GM19043 (cell line): ENCODE results near the gene HOXA2.

Experiments used
- ATAC-seq: cut with Tn5 transposase; IDR thresholded peaks from one replicate; pipeline ENCODE4 v1.9.1; 2021; ENCODE audit warnings: low read depth; ENCODE audit not compliant: unreplicated experiment

The HOXA2 gene

GRCh38 chr7:27083646-27084045 lies 18.8 kb downstream of the HOXA2 start:
- ATAC-seq, result no peak

DNA sequence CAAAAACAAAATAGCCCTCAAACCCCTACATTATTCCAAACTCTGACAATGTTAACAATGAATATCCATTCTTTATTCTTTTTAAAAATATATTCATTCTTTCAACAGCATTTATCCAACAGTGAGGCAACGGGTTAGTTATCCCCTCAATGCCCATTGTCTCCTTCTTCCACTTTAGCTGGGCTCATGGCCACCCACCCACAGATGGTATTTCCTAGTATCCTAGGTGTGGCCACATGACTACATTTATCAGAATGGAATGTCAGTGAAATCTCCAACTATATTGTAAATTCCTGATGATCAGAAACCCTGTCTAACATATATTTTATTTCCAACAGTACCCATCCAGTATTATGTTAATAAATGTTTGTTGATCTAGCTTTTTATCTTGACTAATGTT lies 20.3 kb downstream of the HOXA2 start:
- no peak for ATAC-seq

DNA sequence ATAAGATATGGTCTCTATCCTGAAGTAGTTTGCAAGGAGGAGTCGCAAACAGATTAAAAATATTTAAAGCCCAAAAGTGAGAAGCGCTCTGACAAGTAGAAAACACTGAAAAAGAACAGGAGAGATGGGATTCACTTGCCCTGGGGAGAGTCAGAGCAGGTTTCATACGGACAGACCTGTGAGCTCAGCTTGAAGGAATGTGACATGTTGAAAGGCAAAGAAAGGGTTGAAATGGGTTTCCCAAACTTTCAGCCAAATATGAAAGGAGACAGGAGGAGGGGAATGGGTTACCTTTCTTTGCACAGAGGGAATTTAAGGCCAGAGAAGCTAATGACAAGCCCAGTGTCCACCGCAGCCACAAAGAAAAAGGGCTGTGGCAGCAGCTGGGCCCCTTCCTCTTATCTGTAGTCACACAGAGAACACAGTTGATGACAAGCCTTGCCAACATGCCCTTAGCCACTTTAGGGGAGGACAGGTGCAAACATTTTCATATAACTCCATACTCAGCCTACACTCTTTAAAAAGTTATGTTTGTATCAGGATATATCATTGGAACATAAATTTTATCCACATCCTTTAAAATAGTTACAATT lies 21.5 kb downstream of the HOXA2 start:
- ATAC-seq, result no peak

DNA sequence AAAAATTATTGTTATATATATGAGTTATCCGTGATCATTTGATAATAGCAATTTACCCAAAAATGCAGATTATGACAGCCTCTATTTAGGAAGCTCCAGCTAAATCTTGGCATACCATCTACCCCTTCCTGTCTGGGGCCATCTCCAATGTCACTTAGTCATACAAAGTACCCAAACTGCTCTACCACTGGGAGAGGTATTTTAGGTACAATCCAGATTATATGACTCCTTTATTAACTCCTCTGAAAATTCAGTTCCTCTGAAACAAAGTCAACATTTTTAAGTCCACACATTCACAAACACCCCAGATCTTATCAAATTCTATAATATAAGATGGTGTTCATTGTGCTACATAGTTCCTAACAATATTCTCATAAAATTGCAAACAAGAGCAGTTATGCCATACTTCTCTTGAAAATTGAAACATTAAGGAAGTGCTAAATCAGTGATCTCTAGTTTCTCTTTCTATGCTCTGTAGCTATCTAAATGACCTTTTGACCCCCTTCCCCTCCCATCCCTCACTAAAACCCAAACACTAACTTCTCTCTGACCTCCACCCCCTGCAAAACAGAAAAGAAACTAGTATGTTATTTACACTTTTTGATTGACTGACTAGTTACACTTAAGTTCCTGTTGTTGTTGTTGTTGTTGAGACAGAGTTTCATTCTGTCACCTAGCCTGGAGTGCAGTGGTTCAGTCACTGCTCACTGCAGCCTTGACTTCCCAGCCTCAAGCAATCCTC lies 23.1 kb downstream of the HOXA2 start:
- ATAC-seq, result no peak

DNA sequence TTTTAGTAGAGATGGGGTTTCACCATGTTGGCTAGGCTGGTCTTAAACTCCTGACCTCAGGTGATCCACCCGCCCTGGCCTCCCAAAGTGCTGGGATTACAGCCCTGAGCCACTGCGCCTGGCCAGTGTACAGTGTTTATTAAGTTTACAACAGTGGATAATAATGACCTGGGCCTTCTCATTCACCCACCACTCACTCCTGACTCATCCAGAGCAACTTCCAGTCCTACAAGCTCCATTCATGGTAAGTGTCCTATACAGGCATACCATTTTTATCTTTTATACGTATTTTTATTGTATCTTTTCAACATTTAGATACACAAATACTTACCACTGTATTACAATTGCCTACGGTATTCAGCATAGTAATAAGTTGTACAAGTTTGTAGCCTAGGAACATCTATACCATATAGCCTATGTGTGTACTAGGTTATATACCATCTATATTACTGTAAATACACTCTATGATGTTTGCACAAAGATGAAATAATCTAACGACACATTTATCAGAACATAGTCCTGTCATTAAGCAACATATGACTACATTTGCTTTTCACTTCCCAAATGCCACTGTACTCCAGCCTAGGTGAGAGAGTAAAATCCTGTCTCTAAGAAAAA lies 23.8 kb downstream of the HOXA2 start:
- ATAC-seq, result no peak

DNA sequence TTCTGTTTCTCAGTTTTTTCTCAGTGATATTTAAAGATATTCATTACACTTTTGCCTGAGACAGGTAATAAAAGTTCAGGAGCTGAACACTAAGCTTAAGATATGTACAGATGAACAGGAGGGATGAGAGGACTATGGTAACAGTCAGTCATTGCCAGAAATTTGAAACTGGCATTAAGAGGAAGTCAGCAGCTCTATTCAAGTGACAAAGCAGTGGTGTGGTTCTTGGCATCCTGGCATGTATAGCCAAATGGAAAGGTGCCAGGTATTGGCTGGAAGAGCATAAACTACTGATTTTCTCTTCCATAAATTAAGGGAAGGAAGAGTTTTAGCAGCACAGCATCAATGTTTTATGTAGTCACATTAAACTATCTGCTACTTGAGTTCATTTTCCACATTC lies 29.4 kb downstream of the HOXA2 start:
- no peak for ATAC-seq

DNA sequence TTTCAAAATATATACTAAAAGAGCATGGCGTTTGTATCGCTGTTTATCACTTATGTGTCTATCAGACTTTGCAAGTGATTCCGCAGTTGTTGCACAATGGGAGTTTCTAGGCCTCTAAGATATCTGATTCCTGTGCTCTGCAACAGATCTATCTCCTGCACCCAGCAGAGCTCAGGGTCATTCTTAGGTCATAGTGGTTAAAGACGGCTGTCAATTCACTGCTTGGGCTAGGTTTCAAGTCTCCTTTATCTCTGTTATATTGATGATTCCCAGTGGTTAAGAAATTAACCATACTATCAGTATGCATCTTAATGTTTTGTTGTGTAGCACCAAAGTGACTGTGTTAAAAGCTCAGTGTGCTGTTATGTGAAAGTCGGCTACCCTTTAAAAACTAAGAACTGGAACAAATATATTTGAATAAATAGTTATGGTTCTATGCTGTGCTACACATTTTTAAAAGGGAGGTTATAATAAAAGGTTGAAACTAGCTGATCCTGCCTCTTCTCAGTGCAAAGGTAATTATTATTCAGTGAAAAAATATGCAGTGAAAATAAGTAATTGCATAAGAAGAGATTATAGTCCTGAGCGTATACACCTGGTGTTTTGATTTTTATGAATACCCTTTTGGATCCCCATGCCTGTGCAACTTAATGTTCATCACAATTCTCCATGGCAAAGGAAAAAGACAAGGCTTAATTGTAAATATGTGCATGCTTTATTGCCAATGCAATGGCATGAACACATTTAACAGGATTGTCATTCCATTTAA lies 30.7 kb downstream of the HOXA2 start:
- ATAC-seq, result no peak

DNA sequence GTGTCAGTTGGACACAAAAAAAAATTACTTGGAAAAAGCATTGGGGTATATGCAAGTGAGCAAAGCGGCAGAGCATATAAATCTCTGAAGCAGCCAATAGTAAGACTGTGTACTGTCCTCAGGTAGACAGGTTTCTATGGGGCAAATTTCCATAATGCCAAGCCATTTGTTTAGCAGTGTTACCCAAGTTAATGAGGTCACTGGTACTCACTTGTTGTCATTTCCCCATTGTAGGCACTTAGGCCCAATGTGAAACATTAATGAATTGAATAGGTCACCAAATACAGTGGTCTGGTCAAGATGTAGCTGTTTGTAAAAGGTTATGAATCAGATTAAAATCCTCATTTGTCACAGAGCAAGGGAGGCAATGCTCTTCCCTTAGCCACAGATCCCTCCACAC lies 34.2 kb downstream of the HOXA2 start:
- no peak for ATAC-seq

GRCh38 chr7:27066148-27066547 lies 36.3 kb downstream of the HOXA2 start:
- ATAC-seq, result no peak

DNA sequence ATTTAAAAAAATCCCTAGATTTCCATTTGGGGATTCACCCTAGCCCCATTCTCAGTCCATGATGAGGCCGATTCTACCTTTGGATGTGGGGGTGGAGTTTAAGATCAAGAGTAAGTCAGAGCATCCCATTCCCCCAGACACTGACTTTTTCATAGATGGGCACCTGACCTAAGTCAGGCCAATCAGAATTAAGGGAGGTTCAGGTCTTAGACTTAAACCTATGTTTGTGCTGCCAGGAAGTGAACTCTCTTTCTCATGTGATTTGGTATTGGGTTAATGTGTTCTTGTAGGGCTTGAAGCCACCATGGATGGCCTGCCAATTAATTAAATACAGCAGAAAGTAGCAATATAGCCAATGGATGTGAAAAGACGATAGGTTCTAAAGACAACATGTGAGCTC lies 36.8 kb downstream of the HOXA2 start:
- ATAC-seq, result no peak

DNA sequence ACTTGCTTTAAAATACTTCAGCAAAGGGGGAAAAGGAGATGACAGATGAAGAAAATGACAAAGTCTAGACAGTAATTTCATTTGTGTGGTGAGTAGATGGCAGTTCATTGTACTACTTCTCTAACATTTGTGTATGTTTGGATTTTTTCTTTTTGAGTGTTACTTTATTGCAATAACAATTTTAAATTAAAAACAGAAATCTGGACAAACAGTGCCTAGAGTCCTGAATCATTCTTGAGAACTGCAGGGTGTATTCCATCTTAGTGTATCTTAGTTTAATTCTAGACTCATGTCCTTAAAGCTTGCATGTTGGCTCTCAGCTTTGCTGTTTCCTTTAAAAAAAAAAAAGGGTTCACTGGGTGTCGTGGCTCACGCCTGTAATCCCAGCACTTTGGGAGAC lies 37.8 kb downstream of the HOXA2 start:
- ATAC-seq, result no peak

DNA sequence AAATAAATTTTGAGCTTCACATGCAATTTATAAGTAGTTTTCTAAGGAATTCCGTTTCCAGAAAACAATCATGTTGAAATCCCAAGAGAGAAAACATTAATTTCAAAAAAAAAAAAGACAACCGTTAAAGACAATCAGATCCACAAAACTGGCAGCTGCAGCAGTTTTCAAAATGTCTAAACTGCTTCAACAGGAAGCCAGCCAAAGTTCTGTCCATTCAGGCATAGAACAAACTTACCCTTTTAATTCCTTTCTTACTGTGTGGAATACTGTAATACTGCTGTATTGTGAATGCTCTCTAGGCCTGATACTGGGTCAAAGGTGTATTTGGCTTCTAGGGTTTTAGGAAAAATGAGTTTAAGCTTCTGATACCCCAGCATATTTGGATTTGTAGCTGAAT lies 38.3 kb downstream of the HOXA2 start:
- no peak for ATAC-seq

GRCh38 chr7:27062946-27063345 lies 39.5 kb downstream of the HOXA2 start:
- ATAC-seq, result no peak

- no peak for ATAC-seq
These were observed 49.3 kb downstream of the HOXA2 start for GRCh38 chr7:27053153-27053552.

GRCh38 chr7:27051451-27051850 lies 51.0 kb downstream of the HOXA2 start:
- no peak for ATAC-seq
